ENCODE data around the gene WWOX.

Gene WWOX

GRCh38 chr16:78499399-78499798, 399.9 kb downstream of the WWOX start:
- TF ChIP-seq POLR2AphosphoS5 (IDR thresholded peaks at IDR 0.05; ENCODE audit: low read depth, low read length): no peak
- no peak for TF ChIP-seq TAF1 (IDR thresholded peaks at IDR 0.05; ENCODE audit: borderline replicate concordance, insufficient read depth, low read length)
- no peak for TF ChIP-seq FOXP2 (optimal IDR thresholded peaks at IDR 0.05; ENCODE audit: borderline replicate concordance, extremely low read depth, extremely low read length, insufficient read depth)
- no peak for TF ChIP-seq REST (IDR thresholded peaks at IDR 0.05; ENCODE audit: insufficient read depth in 1 of 2, low read depth in 2 of 2, low read length in 2 of 2)
- TF ChIP-seq SIN3A (IDR thresholded peaks at IDR 0.05; ENCODE audit: borderline replicate concordance, insufficient read depth, low read length): no peak

GRCh38 chr16:78500659-78501270, 401.3 kb downstream of the WWOX start:
- no peak for TF ChIP-seq TAF1 (IDR thresholded peaks at IDR 0.05; ENCODE audit: borderline replicate concordance, insufficient read depth, low read length)
- no peak for TF ChIP-seq REST (IDR thresholded peaks at IDR 0.05; ENCODE audit: insufficient read depth in 1 of 2, low read depth in 2 of 2, low read length in 2 of 2)
- no peak for TF ChIP-seq SIN3A (IDR thresholded peaks at IDR 0.05; ENCODE audit: borderline replicate concordance, insufficient read depth, low read length)
- TF ChIP-seq FOXP2 (optimal IDR thresholded peaks at IDR 0.05; ENCODE audit: borderline replicate concordance, extremely low read depth, extremely low read length, insufficient read depth): no peak
- no peak for TF ChIP-seq POLR2AphosphoS5 (IDR thresholded peaks at IDR 0.05; ENCODE audit: low read depth, low read length)

GRCh38 chr16:78501744-78502143, 402.3 kb downstream of the WWOX start:
- TF ChIP-seq SIN3A (IDR thresholded peaks at IDR 0.05; ENCODE audit: borderline replicate concordance, insufficient read depth, low read length) (no peak), FOXP2 (optimal IDR thresholded peaks at IDR 0.05; ENCODE audit: borderline replicate concordance, extremely low read depth, extremely low read length, insufficient read depth) (no peak), POLR2AphosphoS5 (IDR thresholded peaks at IDR 0.05; ENCODE audit: low read depth, low read length) (no peak), TAF1 (IDR thresholded peaks at IDR 0.05; ENCODE audit: borderline replicate concordance, insufficient read depth, low read length) (no peak), REST (IDR thresholded peaks at IDR 0.05; ENCODE audit: insufficient read depth in 1 of 2, low read depth in 2 of 2, low read length in 2 of 2) (no peak)

GRCh38 chr16:78502812-78503350, 403.4 kb downstream of the WWOX start:
- TF ChIP-seq FOXP2 (optimal IDR thresholded peaks at IDR 0.05; ENCODE audit: borderline replicate concordance, extremely low read depth, extremely low read length, insufficient read depth) (no peak), POLR2AphosphoS5 (IDR thresholded peaks at IDR 0.05; ENCODE audit: low read depth, low read length) (no peak), TAF1 (IDR thresholded peaks at IDR 0.05; ENCODE audit: borderline replicate concordance, insufficient read depth, low read length) (no peak), REST (IDR thresholded peaks at IDR 0.05; ENCODE audit: insufficient read depth in 1 of 2, low read depth in 2 of 2, low read length in 2 of 2) (no peak), SIN3A (IDR thresholded peaks at IDR 0.05; ENCODE audit: borderline replicate concordance, insufficient read depth, low read length) (no peak)
